Activated CD4-positive, alpha-beta T cell treated with anti-CD3 and anti-CD28 coated beads, Interleukin-2, amount 50 U/mL, for 1 hour (primary cell): ENCODE results near the gene SEPTIN6.
"Not testable (repeated sequence)": the region's sequence is repeated elsewhere in the genome, so short reads cannot be mapped to it uniquely, and the experiment has no call there.

Experiments used
- DNase-seq: peaks from one replicate; pipeline ENCODE4 v3.0.0-alpha.2; 2020

The SEPTIN6 gene

GRCh38 chrX:119690921-119691716, 1.8 kb downstream of the SEPTIN6 start:
- DNase-seq, result peak; percentile 60

DNA sequence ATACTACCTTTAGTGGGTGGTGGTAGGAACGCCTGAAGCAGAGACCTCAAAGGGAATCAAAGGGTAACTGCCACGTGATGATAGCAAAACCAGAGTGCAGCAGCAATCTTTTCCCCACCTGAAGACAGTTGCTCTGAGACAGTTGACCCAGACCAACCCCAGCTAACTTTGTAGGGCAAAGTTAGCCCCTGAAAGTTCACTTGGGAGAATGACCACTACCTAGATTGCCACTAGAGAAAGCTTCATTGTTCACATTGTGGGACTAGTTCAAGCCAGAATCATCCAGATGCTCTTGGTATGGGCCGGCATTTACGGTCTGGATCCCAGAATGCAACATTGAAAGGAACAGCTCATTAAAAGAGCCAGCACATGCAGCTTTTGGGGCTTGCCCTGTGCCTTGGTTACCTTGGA, 4.1 kb downstream of the SEPTIN6 start:
- no peak for DNase-seq

GRCh38 chrX:119687661-119688413, 5.1 kb downstream of the SEPTIN6 start:
- DNase-seq, result no peak

DNA sequence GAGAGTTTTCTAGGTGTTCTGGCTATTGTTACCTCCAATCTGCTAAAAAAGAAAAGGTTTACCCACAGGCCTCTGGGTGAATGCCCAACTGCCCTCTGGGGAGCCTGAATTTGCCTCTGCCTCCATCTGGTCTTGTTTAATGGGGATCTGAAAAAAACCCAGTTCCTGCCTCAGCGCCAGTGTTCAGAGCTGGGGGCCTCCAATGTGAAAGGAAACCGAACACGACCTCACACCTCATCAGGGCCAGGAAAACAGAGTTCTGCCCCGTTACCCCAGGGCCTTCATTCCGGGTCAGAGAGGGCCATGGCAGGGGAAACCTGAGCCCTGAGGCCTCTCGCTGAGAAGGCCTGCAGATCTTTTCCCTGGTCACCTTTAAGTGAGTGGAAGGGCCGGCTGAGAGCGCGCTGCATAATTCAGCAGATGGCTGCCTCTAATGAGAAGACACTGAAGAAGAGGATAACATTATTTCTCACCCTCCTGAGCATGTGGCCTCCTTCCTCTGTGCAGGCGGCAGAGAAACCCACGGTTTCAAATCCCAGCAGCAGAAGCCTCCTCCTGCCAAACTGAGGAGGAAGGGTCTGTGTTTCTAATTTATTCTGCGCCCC, 6.8 kb downstream of the SEPTIN6 start:
- DNase-seq, result no peak

DNA sequence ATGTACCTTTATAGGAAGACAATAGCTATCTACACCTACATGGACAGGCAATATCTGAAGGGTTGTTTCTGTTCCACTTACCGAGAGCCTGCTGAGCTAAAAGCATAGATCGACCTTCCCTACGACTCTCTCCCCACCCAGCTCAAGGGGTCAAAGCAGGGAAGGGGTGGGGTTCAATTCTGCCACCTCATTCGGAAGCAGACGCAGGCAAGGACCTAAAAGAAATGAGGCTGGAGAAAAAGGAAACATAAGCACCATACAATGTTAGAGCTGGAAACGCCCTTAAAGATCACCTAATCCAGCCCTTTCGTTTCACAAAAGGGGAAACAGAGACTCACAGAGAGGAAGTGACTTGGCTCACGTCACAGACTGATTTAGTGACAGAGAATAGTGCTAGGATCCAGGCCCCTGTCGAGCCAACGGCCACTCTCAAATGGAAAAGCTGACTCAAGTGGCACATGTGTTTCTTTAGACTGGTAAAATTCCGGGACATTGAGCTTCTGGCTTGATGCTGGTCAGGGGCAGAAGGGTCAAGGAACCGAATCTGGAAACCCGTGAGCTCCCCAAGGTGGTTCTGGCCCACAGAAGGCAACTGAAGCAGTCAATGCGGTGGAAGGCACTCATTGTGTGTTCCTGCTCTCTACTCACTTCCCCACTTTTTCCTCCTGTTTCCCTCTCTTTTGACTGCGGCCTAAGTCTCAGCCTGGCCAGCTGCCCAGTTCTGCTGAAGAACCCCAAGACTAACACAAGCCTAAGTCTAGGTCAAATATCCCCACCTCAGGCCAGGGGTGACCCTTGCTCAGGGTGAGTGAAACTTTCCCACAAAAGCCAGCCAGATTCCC, 7.5 kb downstream of the SEPTIN6 start:
- no peak for DNase-seq

- no peak for DNase-seq
Measured at GRCh38 chrX:119684916-119685224, 8.1 kb downstream of the SEPTIN6 start.

DNA sequence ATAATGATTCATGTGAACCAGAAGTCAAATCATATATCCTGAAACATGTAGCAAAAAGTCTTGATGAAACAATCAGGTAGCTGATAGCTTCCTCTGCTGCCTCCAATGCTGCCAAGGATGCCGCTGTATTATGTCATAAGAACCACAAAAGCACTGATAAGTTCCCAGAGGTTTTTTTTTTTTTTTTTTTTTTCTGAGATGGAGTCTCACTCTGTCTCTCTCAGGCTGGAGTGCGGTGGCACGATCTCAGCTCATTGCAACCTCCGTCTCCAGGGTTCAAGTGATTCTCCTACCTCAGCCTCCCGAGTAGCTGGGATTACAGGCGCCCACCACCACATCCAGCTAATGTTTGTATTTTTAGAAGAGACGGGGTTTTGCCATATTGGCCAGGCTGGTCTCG, 8.7 kb downstream of the SEPTIN6 start:
- not testable (repeated sequence) for DNase-seq

DNA sequence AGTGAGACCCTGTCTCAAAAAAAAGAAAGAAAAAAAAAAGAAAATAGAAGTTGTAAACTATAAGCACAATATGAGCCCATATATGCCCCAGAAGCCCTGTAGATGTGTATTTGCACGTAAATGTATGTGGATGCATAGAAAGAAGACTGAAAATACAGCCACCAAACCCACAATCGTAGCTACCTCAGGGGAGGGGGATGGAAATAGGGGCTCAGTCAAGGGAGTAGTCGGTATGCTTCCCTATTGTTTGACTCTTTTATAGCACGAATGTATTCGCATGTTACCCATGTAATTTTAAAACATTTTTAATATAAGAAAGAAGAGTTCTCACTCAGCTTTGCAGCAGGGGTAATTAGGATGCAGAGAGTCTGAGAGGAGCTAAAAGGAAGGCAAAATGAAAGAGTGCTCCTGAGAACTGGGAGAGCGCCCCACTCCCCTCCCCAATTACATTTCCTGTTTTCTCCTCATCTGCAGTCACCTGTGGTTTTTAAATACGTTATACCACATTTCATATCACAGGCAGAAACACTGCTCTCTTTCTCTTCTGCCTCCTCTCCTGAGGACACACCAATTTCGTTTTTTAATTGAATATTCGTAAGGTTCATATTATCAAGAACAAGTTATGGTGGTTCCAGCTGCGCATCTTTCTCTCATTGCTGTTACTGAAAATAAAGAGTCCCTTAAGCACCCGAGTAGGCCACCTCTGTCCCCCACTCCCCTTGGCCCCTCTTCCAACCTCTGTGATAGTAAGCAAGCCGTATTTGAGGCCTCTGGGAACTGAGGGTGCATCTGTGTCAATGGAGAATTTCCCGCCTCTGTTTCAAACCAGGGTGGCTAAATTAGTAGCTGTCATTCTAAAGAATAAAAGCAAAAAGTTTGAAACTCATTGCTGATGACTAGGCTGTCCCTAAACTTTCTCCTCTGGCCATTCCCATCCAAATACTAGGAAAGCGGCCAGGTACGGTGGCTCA, 10.7 kb downstream of the SEPTIN6 start:
- no peak for DNase-seq

GRCh38 chrX:119677654-119677981, 15.3 kb downstream of the SEPTIN6 start:
- no peak for DNase-seq

DNA sequence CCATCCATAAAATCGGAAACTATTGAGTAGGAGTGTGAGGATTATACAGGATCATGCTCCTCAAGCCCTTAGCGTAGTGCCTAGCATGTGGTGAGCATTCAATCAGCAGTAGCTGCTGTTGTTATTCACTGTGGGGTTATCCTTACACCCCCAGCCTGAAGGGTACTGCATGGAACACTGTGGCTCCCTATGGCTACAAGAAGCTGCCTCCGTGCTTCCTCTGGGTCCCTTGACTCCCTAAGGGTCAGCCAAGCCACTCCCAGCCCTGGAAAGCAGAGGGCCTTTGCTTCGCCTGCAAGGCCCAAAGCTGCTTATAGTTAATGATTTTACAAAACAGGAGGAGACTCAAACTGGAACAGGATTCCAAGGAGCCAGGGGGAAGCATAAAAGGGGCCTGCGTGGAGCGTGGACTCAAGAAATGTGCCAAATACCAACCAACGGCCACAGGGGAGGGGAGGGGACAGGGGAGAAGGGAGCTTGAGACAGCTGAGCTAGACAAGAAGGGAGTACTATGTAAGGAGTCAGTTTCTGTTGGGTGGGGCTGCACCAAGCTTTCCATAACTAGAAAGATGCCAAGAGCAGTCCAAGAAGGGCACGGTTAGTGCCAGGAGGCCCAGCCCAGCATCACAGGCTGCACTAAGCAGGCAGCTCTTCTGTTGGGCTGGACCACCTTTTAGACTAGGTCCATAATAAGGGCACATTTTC, 15.9 kb downstream of the SEPTIN6 start:
- DNase-seq, result no peak

DNA sequence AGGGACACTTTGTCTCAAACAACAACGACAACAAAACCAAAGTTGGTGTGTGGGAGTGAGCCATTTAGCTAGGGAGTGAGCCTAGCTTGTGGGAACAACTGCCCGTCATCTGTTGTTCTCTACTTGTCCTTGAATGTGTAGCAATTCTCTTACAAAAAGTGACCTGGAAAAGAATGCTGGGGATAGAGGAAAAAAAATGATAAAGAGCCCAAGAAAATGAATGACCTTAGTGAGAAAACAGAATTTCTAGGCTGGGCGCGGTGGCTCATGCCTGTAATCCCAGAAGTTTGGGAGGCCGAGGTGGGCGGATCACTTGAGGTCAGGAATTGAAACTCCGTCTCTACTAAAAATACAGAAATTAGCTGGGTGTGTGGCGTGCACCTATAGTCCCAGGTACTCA, 19.6 kb downstream of the SEPTIN6 start:
- no peak for DNase-seq

GRCh38 chrX:119672426-119672825, 20.5 kb downstream of the SEPTIN6 start:
- DNase-seq, result no peak

- no peak for DNase-seq
Measured at GRCh38 chrX:119669424-119670037, 23.4 kb downstream of the SEPTIN6 start.

GRCh38 chrX:119667111-119667878, 25.7 kb downstream of the SEPTIN6 start:
- no peak for DNase-seq

GRCh38 chrX:119664877-119665276, 28.1 kb downstream of the SEPTIN6 start:
- not testable (repeated sequence) for DNase-seq

DNA sequence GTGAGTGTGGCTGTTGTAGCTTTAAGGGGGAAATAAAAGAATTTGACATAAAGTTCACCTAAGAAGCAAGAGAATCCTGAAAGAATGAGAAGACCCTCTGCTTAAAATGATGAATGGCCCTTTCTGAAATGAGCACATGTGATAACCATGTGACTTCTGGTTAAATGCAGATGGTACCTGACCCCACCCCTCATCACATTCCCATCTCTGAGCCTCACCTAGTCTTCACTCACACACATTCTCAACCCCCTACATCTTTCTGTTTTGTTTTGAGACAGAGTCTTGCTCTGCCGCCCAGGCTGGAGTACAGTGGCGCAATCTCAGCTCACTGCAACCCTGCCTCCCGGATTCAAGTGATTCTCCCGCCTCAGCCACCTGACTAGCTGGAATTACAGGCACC, 31.5 kb downstream of the SEPTIN6 start:
- DNase-seq, result no peak

DNA sequence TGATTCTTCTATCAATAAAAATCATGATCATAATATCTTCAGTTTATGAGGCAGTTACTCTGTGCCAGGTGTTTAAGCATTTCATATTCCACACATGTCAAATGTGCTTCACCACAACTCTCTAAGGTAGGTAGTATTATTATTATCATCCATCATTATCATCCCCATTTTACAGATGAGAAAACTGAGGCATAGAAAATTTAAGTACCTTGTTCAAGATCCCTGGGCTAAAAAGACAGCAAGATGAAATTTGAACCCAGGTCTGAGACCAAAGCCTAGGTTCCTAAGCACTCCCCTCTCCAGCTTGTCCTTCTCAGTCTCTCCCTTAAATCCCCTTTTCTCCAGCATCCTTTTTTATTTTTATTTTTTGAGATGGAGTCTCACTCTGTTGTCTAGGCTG, 33.4 kb downstream of the SEPTIN6 start:
- no peak for DNase-seq

DNA sequence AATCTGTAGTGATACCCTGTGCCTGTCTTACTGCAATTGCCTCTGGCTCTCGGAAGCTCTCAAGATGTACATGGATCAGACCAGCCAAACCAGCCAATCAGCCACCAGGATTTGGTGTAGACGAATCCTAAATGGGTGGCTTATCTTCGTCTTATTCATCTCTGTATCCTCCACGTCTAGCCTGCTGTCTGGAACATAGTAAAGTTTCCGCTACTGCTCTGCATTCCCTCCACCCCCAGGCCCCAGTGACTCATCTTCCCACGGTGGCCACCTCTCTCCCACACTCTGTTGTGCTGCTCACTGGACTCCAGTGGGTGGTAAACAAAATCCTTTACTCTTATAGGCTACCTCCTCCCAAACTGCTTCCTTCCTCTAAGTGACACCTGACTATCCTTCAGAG, 37.8 kb downstream of the SEPTIN6 start:
- peak; percentile 75 for DNase-seq

GRCh38 chrX:119654112-119654531, 38.8 kb downstream of the SEPTIN6 start:
- peak; percentile 52 for DNase-seq

DNA sequence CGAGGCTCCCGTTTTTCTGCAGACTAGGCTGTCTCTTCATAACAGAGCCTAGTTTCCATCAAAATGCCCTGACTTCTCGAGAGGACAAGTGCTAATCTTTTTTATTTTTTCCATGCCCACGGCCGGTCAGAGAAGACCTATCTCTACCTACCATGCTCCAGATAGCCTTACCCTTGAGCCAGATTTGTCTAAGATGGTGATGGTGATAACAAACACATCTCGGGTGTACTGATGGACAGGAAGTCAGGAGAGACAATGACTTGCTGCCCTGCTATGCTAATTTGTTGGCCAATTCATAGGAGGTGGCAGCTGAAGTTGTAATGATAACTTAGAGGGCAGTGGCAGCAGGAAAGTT, 44.6 kb downstream of the SEPTIN6 start:
- DNase-seq, result no peak
